ENCODE data around the gene PPM1D.
A peak's percentile ranks its signal among the peaks of the same experiment; 100 is the strongest.
"Not testable (repeated sequence)": the region's sequence is repeated elsewhere in the genome, so short reads cannot be mapped to it uniquely, and the experiment has no call there.

Gene PPM1D

GRCh38 chr17:60668741-60669140 lies 68.7 kb downstream of the PPM1D start:
- DNase-seq (ENCODE audit: low spot score): not testable (repeated sequence)

GRCh38 chr17:60671482-60671881 lies 71.5 kb downstream of the PPM1D start:
- DNase-seq (ENCODE audit: low spot score): no peak

DNA sequence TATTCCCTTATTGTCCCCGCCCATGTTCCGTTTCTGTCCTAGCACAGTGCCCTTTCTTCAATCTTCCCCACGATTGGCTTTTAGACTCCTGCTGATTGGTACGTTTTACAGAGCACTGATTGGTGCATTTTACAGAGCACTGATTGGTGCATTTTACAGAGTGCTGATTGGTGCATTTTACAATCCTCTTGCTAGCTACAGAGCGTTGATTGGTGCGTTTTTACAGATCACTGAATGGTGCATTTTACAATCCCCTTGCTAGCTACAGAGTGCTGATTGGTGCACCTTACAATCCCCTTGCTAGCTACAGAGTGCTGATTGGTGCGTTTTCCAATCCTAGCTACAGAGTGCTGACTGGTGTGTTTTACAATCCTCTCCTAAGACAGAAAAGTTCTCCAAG lies 74.6 kb downstream of the PPM1D start:
- DNase-seq (ENCODE audit: low spot score): peak; percentile 49

DNA sequence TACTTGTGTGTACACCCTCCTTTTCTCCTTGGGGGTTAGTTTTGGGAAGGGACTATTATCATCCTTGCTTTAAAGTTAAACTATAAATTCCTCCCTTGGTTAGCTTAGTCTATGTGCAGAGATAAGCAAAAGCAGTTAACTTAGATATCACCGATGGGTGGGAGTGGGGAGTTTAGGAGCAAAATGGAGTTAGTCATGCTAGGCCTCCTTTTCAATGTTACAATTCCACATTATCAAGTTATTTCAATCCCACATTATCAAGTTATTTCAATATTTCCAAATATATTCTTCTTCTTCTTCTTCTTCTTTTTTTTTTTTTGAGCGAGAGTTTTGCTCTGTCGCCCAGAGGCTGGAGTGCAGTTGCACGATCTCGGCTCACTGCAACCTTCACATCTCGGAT lies 76.0 kb downstream of the PPM1D start:
- DNase-seq (ENCODE audit: low spot score): no peak

DNA sequence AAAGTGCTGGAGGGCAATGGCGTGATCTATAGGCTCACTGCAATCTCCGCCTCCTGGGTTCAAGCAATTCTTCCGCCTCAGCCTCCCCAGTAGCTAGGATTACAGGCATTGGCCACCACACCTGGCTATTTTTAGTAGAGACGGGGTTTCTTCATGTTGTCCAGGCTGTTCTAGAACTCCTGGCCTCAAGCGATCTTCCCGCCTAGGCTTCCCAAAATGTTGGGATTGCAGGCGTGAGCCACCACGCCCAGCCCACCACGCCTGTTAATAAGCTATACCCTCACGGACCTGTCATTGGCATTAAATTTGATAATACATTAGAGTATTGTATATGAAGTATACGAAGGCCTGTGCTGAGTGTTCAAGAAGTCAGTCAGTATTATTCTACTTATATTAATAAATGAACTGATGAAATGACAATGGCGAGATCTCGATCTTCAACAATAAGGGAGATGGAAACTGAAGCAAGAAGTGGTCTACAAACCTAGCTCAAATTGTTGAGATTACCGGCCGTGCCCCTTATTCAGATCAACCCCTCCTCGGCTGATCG lies 76.8 kb downstream of the PPM1D start:
- no peak for DNase-seq (ENCODE audit: low spot score)

- peak; percentile 99 for DNase-seq (ENCODE audit: low spot score)
Observed at GRCh38 chr17:60677308-60678117, 77.5 kb downstream of the PPM1D start, which contains the start of gene BCAS3. Gene BCAS3 (plus strand): TSS chr17:60677851.

- DNase-seq (ENCODE audit: low spot score): no peak
Observed at GRCh38 chr17:60678118-60678444, 78.1 kb downstream of the PPM1D start.

- DNase-seq (ENCODE audit: low spot score): no peak
Observed at GRCh38 chr17:60679287-60679686, 79.3 kb downstream of the PPM1D start.

DNA sequence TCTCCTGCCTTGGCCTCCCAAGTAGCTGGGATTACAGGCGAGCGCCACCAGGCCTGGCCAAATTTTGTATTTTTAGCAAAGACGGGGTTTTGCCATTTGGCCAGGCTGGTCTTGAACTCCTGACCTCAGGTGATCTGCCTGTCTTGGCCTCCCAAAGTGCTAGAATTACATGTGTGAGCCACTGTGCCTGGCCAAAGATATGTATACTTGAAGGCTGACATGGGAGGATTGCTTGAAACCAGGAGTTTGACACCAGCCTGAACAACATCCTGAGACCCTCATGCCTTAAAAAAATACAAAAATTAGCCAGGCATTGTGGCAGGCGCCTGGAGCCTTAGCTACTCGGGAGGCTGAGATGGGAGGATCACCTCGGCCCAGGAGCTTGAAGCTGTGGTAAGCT lies 80.8 kb downstream of the PPM1D start:
- DNase-seq (ENCODE audit: low spot score): no peak

DNA sequence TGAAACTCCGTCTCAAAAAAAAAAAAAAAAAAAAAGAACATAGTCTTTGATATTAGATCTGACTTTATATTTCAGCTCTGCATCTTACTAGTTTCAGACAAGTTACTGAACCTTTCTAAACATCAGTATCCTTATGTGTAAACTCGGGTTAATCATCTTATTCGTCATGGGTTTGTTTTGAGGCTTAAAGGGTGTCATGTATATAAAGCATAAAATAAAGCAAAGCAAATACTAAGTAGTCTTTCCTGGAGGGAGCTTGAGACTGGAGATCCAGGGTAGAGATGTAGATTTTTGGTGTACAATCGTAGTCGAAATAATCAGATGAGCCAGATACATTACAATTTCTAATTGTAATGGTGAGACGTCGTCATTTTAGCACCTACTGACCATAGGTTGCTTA lies 85.4 kb downstream of the PPM1D start:
- DNase-seq (ENCODE audit: low spot score): no peak

DNA sequence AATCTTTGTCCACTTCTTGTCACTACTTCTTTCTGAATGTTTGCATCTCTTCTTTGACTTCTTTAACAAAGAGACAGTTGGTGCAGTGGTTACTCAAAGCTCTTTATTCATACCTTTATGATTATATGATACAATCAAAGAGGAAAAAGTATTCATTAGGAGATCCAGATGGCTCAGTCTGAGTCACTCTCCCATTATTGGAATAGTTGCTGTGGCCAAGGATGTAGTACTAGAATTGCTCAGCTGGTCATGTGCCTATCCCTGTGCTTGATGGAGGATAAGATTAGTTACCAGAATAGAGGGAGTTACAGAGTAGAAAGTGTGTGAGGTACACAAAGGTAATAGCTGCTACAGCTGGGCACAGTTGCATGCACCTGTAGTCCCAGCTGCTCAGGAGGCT lies 96.0 kb downstream of the PPM1D start:
- no peak for DNase-seq (ENCODE audit: low spot score)

GRCh38 chr17:60699090-60699489 lies 99.1 kb downstream of the PPM1D start:
- no peak for DNase-seq (ENCODE audit: low spot score)

GRCh38 chr17:60704170-60704569 lies 104.2 kb downstream of the PPM1D start:
- no peak for DNase-seq (ENCODE audit: low spot score)

DNA sequence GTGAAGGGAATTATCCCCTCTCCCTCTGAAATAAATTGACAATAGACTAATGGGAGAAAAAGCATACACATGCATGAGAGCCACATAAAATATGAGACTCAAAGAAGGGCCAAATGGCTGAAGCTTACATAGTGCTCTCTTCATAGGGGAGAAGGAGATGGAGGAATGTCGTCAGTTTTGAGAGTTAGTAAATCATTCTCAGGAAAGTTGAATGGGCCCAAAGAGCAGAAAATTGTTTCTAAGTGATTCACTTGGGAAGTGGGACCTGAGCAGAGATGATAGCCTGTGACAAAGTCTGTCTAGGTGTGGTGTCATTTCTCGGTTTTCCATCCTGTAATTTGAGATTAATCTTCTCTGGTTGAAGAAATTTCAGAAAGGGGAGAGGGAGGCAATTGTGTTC lies 112.7 kb downstream of the PPM1D start:
- no peak for DNase-seq (ENCODE audit: low spot score)

- DNase-seq (ENCODE audit: low spot score): no peak
Observed at GRCh38 chr17:60713608-60714007, 113.6 kb downstream of the PPM1D start.

Measured in NAMALWA (cell line).